Stimulated activated naive CD8-positive, alpha-beta T cell treated with anti-CD3 and anti-CD28 coated beads, Interleukin-15, Interleukin-2, amounts not matched to agents 100 U/mL and 50 U/mL, for 24 hours (primary cell): ENCODE measurements around the gene COMMD2.

ENCODE experiments used
- ATAC-seq: fragments of 150-1000 bp; cut with Tn5 transposase; one replicate; pipeline ENCODE4 v1.10.0; 2021
- DNase-seq: peaks from one replicate; pipeline ENCODE4 v3.0.0; 2021

Gene COMMD2

DNA sequence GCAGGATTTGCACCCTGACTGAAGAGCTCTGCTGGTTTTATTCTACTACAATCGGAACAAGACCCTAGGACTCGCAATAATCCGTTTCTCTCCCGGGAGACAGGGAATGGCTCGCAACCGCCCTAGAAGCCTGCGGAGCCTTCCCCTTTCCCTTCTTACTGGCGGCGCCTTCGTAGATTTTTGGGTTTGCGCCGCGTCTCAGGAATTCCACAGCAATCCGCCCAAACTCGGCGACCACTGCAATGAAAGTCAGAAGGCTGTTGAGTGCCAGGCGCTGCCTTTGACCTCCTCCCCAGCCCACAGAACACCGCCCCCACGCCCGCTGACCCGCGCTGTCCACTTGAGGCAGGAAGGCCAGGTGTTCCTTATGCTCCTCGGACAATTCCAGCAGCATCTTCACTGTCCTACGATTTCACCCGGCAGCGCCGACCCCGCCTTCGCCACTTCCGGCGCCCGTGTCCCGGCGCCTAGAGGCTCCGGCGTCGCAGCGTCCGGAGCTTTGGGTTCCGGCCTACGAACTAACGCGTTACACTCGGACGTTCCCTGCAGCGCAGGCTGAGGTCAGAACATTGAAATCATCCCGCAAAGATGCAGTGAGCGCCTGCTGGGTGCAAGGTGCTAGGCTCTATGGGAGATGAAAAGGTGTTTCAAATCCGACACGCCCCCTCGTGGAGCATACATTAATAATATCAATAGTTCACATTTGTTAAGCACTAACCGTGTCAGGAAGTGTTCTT is at the start of gene COMMD2:
TSS of gene COMMD2 (minus strand) at position 439 of the 737 bp plus-strand sequence. CDS start at position 394, 45 bp downstream.
- DNase-seq (peak; percentile 76), ATAC-seq (peak; percentile 100)

DNA sequence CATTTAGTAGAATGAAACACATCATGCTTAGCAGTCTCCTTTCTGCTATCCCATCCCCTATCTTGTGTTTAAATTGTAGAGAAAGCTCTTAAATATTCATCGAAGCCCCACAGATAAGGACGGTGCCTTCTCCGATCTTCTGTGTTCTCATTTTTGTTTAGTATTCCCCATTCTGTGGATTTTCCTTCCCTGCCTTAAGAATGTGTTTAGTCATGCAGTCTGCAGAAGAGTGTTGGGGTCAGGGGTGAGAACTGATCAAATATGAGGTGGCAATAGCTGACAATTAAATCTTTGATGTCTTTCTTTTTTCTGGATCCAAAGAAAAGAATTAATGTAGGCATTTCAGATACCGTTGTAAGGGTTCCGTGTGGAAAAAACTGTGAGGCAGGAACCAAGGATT is 49.4 kb upstream of the COMMD2 start:
- DNase-seq = no peak

GRCh38 chr3:149801195-149801594 is 48.9 kb upstream of the COMMD2 start:
- ATAC-seq (no peak), DNase-seq (no peak)

More for the DNA sequence above, 49.4 kb upstream of the COMMD2 start:
- ATAC-seq = no peak

DNA sequence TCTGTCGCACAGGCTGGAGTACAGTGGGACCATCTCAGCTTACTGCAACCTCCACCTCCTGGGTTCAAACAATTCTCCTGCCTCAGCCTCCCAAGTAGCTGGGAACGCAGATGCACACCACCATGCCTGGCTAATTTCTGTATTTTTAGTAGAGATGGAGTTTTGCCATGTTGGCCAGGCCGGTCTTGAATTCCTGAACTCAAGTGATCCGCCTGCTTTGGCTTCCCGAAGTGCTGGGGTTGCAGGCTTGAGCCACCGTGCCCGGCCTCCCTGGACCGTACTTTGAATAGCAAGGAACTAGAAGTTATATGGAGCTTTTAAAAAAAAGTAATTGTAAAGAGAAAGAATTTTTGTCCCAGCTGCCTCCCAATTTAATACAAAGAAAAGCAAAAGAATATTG is 48.4 kb upstream of the COMMD2 start:
- DNase-seq (no peak), ATAC-seq (no peak)

GRCh38 chr3:149796026-149796425 is 43.7 kb upstream of the COMMD2 start:
- DNase-seq = no peak
- no peak for ATAC-seq

GRCh38 chr3:149792452-149793270 is 40.4 kb upstream of the COMMD2 start, which contains the start of gene ANKUB1:
TSS of gene ANKUB1 (minus strand) at chr3:149792554. CDS start at chr3:149792366, 188 bp downstream.
- no peak for DNase-seq
- ATAC-seq = no peak

GRCh38 chr3:149790698-149791097 is 38.4 kb upstream of the COMMD2 start:
- no peak for DNase-seq
- no peak for ATAC-seq

- ATAC-seq (no peak), DNase-seq (no peak)
Measured at GRCh38 chr3:149790268-149790667, 38.0 kb upstream of the COMMD2 start.

GRCh38 chr3:149784064-149784704 is 31.9 kb upstream of the COMMD2 start:
- ATAC-seq = no peak

GRCh38 chr3:149783576-149783975 is 31.3 kb upstream of the COMMD2 start:
- ATAC-seq (no peak), DNase-seq (no peak)

More at GRCh38 chr3:149784064-149784704, 31.9 kb upstream of the COMMD2 start:
- no peak for DNase-seq

GRCh38 chr3:149781741-149782140 is 29.5 kb upstream of the COMMD2 start:
- ATAC-seq (no peak), DNase-seq (no peak)

- DNase-seq = no peak
- ATAC-seq = no peak
Measured at GRCh38 chr3:149781211-149781610, 28.9 kb upstream of the COMMD2 start.

DNA sequence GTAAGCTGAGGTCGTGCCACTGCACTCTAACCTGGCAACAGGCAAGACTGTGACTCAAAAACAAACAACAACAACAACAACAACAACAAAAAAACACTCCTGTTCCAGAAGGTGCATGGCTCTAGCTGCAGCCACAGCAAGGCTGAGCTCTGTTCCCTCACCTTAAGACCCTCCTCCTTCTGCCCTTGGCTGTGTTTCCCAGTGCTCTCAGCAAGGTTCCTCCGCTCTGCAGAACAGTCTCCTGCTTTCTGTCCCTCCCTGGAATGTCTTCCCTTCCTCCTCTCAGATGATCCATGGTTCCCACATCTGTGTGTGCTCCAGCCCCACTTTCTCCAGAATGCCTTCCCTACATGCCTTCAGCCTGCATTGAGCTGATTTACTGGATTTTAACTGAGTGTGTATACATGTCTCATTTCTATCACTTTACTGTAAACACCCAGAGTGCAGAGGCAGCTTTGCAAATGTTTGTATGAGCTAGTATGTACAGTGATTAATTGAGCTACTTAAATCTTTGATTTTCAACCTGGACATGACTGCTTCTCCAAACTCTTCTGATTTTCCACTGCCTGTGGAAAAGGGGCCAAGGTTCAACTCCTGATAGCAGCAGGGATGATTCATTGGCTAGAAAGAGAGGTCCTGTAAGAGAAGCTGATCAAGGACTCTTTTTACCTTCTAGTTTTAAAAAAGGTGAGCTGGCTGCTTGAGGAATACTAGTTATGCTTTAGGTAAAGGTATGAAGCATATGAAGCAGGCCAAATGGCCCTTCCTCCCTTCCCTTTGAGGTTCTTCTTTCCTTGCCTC is 25.3 kb upstream of the COMMD2 start:
- ATAC-seq (no peak), DNase-seq (no peak)

- DNase-seq (no peak), ATAC-seq (no peak)
Measured at GRCh38 chr3:149776170-149776569, 23.9 kb upstream of the COMMD2 start.

DNA sequence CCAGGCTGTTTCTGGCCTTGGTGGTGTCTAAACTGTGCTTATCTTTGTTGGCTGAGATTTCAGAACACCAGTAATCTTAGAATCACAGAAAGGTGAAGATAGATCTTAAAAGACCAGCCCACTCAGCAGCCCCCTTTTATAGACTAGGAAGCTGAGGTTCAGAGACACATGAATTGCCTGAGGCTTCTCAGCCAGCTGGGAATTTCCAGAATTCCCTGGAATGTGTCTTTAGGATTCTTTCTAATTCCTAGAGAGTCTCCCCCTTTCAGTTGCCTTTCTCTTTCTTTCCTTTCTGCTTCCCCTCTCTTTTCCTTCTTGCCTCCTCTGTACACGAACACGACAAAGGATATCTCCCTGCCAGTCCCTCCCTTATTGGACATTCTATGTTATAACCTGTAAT is 20.6 kb upstream of the COMMD2 start:
- ATAC-seq = no peak
- no peak for DNase-seq

GRCh38 chr3:149771652-149772271 is 19.5 kb upstream of the COMMD2 start:
- ATAC-seq (no peak), DNase-seq (peak; percentile 60)

DNA sequence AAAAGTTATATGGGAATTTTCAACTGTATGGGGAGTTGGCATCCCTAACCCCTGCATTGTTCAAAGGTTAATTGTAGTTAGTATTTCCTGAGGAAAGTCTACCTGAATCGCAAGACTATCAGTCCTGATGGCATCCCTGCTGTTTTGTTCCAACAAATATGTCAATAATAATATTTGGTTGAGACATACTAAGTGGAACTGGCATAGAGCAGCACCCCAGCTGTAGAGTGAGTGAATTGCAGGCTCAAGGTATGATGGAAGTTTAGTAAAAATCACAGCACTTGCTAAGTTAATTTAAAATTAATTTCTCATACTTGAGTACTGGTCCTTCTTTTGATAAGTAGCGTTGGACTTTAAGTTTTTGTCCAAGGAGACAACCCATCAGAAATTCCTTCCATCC is 18.0 kb upstream of the COMMD2 start:
- ATAC-seq (no peak), DNase-seq (no peak)

GRCh38 chr3:149768704-149769103 is 16.4 kb upstream of the COMMD2 start:
- ATAC-seq = no peak

GRCh38 chr3:149767720-149768119 is 15.4 kb upstream of the COMMD2 start:
- DNase-seq = no peak

More at GRCh38 chr3:149768704-149769103, 16.4 kb upstream of the COMMD2 start:
- DNase-seq = no peak

GRCh38 chr3:149765762-149766334 is 13.6 kb upstream of the COMMD2 start:
- DNase-seq = no peak
- ATAC-seq = no peak

More at GRCh38 chr3:149767720-149768119, 15.4 kb upstream of the COMMD2 start:
- no peak for ATAC-seq

- DNase-seq (no peak), ATAC-seq (no peak)
Measured at GRCh38 chr3:149764302-149764701, 12.0 kb upstream of the COMMD2 start.
